HG03378 (cell line): ENCODE results near the gene BTBD17.

Experiments
- ATAC-seq: cut with Tn5 transposase; IDR thresholded peaks from one replicate; pipeline ENCODE4 v1.9.1; 2021; ENCODE audit warnings: mild to moderate bottlenecking, moderate library complexity; ENCODE audit not compliant: unreplicated experiment

BTBD17 gene

GRCh38 chr17:74339537-74340195, 22.0 kb downstream of the BTBD17 start:
- ATAC-seq = no peak

DNA sequence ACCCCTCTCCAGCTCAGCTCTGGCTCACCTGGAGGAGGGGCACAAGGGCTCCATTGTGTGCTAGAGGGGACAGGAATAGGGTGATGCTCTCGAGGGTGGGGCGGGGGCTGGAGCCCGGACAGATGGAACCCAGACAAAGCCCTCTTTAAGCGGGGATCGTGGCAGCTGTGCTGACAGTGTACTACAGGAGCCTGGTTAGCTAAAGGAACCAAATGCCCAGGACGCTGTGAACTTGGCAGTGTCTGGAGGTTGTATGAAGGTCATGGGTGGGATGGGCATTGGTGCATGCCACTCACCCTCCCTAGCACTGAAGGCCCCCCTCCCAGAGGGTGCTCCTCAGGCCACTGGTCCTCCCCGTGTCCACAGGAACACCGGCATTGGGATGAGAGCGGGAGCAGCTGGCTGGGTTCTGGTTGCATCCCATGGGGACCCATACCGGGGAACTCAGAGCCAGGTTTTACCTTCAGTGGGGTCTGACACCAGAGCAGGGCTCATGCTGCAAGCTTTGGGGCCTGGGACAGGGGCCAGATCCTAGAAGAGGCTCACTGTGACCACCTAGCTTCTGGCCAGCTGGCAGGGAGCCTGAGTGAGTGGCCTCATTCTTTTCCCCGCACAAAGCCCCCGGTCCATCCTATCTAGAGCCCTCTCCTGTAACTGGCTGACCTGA, 23.7 kb downstream of the BTBD17 start:
- no peak for ATAC-seq

GRCh38 chr17:74336307-74336706, 25.4 kb downstream of the BTBD17 start:
- no peak for ATAC-seq

DNA sequence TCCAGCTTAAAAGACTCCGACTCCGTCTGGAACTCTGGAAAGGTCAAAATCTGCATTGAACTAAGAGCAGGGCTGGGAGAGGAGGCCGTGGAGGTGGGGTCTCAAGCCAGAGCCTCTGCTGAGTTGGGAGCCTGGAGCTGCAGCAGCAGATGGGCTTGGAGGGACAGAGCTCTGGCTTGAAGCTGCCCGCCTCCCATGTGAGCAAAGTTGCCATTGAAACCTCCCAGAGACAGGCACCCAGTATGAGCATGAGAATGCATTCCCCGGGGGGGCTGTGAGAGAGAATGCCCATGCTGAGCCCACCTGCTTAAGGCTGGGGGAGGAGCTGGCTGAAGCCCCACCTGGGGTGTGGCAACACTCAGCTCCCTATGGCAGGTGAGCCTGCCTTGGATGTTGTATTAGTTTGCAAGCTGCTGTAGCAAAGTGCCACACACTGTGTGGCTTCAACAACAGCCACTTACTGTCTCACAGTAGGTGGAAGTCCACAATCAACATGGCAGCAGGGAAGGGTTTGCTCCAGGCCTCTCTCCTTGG, 26.1 kb downstream of the BTBD17 start:
- no peak for ATAC-seq

GRCh38 chr17:74334393-74335039, 27.2 kb downstream of the BTBD17 start:
- ATAC-seq = no peak

DNA sequence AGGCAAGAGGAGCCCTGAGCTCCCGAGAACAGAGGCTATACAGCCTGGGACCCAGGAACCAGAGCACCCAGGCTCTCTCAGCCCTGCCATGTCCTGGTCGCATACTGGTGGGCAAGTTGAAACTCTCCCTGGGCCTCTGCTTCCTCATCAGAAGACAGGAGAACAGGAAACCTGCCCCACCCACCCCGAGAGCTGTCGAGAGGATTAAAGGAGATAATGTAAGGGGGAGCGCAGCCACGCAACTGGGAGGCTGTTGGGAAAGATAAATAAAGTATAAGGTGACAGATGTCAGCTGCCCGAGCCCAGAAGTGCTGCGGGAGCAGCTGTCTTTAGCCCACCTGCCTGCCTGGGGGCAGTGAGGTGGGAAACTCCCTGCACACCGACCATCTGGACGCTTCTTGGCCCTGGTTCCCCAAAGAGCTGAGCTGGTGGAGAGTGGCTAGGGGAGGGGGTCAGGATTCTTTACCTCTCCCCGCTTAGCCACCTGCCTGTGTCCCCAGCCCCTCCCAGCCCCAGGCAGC, 28.8 kb downstream of the BTBD17 start:
- no peak for ATAC-seq

DNA sequence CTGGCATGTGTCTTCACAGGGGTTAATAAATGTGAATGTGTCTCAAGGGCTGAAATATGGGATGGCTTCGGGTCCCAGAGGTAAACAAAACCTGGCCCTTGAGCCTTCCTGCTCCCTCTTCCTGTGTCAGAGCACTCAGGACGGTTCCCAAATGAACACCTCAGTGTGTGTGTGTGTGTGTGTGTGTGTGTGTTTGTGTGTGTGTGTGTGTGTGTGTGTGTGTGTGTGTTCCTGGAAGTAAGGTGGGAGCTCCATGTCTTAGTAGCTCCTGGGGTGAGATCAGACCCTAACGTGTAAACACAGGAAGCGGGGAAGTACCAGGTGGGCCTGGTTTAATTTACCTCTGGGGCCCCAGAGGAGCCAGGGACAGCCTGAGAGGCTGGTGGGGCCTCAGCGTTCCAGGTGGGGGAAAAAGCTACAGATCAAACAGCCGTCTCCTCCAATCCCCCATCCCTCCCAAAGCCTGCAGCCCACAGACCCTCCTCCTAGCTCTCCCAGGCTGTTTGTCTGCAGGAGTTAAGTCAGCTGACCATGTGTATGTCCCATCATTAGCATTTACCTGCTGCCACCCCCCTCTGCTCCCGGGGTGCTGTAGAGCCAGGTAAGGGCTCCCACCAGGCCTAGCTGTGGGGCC, 29.5 kb downstream of the BTBD17 start:
- ATAC-seq = no peak

- no peak for ATAC-seq
Observed at GRCh38 chr17:74330446-74330845, 31.2 kb downstream of the BTBD17 start.

DNA sequence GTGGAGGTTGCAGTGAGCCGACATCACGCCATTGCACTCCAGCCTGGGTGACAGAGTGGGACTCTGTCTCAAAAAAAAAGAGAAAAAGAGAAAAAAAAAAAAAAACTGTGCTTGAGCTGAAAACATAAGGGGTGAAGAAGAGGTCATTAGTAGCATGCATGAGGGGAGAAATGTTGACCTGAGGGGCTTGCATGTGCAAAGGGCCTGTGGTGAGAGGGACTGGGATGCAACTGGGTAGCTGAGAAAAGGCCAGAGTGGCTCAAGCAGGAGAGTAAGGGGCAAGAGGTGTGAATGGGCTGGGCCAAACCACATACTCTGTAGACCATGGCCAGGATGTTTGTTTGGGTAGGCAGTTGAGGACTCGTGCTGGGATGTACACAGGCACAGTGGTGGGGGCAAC, 32.3 kb downstream of the BTBD17 start:
- no peak for ATAC-seq

GRCh38 chr17:74328487-74328886, 33.2 kb downstream of the BTBD17 start:
- ATAC-seq = no peak

DNA sequence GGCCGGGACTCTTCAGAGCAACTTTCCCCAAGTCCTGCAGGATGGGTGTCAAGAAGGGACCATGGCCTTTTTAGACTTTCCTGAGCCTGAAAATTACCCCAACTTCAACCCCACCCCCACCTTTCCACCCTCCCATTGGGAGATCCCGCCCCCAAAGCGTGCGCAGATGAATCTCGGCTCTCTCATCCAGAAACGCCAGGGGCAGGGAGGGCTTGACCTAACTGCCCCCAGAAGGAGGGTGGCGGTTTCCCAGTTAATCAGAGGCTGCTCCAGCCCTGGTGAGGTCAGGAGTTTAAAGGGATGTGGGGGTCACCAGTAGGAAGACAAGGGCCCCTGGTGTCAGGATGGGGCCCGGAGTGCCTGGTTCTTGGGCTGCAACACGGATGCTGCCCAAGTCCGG, 35.2 kb downstream of the BTBD17 start:
- ATAC-seq = no peak

DNA sequence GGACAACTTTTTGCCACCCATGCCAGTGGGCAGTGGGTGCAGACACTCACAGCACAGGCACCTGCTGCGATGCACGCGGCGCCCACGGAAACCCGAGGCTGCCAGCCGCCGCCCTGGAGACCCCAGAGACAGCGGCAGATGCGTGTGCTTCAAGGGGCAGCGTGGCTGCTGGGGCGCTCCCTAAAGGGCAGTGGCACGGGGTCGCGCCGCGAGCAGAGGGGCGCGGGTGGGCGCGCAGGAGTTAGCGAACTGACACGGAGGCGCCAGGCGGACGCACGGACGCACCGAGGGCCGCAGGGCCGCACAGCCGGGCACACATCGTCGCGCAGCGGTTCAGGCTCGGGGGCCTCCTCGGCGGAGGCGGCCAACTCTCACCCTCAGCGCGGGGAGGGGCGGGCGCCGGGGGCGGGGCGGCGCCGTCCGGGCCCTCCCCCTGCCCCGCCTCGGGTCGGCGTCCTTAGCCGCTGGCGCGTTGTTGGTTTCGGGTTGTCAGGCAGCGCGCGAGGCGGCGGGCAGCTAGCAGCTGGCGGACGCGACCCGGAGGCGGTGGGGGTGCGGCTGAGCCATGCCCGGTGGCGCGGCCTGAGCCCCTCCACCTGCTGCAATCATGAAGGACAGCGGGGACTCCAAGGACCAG, 35.8 kb downstream of the BTBD17 start, which contains the start of gene KIF19:
TSS of gene KIF19 (plus strand) at position 484 of the 637 bp plus-strand sequence. CDS start at position 608, 124 bp downstream.
- no peak for ATAC-seq

GRCh38 chr17:74325376-74325742, 36.3 kb downstream of the BTBD17 start:
- no peak for ATAC-seq

DNA sequence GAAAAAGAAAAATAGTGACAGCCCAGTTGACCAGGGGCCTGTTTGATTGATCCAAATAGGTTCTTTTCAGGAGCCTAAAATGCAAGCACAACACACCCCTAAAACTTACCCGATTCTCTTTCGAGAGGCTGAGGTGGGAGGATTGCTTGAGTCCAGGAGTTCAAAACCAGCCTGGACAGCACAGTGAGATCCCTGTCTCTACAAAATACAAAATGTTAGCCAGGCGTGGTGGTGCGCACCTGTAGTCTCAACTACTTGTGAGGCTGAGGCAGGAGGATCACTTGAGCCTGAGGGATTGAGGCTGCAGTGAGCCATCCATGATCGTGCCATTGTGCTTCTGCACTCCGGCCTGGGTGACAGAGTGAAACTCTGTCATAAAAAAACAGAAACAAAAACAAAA, 37.1 kb downstream of the BTBD17 start:
- no peak for ATAC-seq

- ATAC-seq = no peak
Observed at GRCh38 chr17:74318391-74318790, 43.3 kb downstream of the BTBD17 start.

DNA sequence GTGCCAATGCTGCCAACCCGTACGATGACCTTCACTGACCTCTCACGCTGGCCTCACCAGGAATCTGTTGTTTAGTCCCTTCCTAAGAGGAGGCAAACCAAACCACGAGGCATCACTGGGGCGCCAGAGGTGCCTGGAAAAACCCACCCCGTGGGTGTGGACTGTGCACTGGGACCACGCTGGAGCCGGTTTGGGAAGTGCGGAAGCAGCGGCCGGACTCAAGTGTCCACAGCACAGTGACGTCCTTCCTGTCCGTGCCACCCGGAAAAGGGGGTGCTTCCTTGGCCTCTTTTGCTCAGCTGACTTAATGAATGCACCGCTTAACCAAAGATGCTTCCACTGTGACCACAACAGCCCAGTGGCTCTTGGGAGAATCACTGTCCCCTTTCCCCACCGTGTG, 44.6 kb downstream of the BTBD17 start:
- ATAC-seq = no peak

GRCh38 chr17:74316220-74316619, 45.4 kb downstream of the BTBD17 start:
- no peak for ATAC-seq

GRCh38 chr17:74314877-74315276, 46.8 kb downstream of the BTBD17 start:
- no peak for ATAC-seq

DNA sequence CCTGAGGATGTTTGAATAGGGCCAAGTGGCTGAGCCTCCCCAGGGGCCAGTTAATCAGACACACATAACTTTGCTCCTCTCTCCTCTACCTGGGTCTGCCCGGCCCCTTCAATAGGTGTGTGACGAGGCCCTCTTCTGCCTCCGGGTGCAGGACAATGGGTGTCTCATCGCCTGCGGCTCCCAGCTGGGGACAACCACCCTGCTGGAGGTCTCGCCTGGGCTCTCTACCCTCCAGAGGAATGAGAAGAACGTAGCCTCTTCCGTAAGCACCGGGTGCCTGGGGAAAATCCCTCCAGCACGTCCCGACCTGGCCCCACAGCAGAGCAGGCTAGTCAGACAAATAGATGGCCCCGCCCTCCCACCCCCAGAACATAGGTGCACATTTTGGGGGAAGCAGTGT, 51.8 kb downstream of the BTBD17 start:
- no peak for ATAC-seq

DNA sequence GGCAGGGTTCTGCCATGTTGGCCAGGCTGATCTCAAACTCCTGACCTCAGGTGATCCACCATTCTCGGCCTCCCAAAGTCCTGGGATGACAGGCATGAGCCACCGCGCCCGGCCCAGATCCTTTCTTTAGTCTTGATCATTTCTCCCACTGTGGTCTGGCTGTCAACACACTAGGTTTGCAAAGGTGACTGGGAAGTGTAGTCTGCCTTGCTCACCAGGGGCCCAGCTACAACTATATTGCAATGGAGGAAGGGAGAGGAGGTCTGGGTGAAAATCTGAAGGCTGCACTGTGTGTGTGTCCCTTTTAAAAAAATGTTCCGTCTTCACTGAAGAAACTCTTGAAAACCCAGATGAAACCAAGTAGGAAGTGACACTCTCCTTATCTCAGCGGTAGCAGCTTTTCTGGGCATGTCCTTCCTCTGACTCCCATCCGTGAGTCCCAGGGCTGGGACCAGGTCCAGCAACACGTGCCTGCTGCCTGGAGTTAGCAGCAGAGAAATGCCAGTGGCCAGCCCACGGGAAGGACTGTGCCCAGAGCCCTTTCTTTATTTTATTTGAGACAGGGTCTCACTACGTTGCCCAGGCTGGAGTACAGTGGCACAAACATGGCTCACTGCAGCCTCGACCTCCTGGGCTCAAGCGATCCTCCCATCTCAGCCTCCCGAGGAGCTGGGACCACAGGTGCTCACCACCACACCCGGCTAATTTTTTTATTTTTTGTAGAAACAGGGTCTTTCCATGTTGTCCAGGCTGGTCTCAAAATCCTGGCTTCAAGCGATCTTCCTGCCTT, 53.5 kb downstream of the BTBD17 start:
- ATAC-seq = no peak
